H1 (cell line): Measurements from ENCODE around the gene SHANK1. TPM values are rescaled to one million over a fixed set of nuclear protein-coding genes. Genes with fewer than 3 reads are reported as not detected.
A peak's percentile ranks its signal among the peaks of the same experiment; 100 is the strongest.

Experiments used
- CTCF ChIA-PET: fragments of 300-600 bp; sonication (Branson Sonifier 250); formaldehyde crosslinking; loops from one replicate; lab custom pipeline; 2021; ENCODE audit not compliant: partially characterized antibody; lab: Charles Lee
- POLR2A ChIA-PET: fragments of 300-600 bp; sonication (Branson Sonifier 250); formaldehyde crosslinking; loops from one replicate; lab custom pipeline; 2021; ENCODE audit warnings: inconsistent platforms; ENCODE audit not compliant: partially characterized antibody; lab: Charles Lee
- DNase-seq, 2 experiments: peaks; one replicate each; pipeline versions ENCODE4 v3.0.0 to v3.0.0-alpha.2; 2010 to 2022; ENCODE audit warnings: low spot score in 2 of 2, low read depth in 1 of 2, mixed read lengths in 1 of 2
- FAIRE-seq: peaks from 2 replicates; lab custom pipeline; 2011; peaks lifted over from hg19 to GRCh38; lab: Jason Lieb, UNC
- H2AFZ ChIP-seq: 2 replicates; pipeline ENCODE4 v1.8.1; 2012; ENCODE audit warnings: low read length, inconsistent platforms
- H2AK5ac ChIP-seq: 2 replicates; pipeline ENCODE4 v1.6.1; 2013; ENCODE audit warnings: low read depth, low read length
- H2BK120ac ChIP-seq: replicated peaks from 2 replicates; pipeline ENCODE3; 2013; ENCODE audit warnings: low read depth, low read length, inconsistent platforms
- H2BK12ac ChIP-seq: 2 replicates; pipeline ENCODE4 v1.6.1; 2013; ENCODE audit warnings: low read depth, low read length
- H2BK15ac ChIP-seq: 2 replicates; pipeline ENCODE4 v1.6.1; 2013; ENCODE audit warnings: low read length
- H2BK20ac ChIP-seq: 2 replicates; pipeline ENCODE4 v1.6.1; 2013; ENCODE audit warnings: low read length
- H2BK5ac ChIP-seq: 2 replicates; pipeline ENCODE4 v1.6.1; 2013; ENCODE audit warnings: low read depth, low read length
- H3K14ac ChIP-seq: 2 replicates; pipeline ENCODE4 v1.6.1; 2013; ENCODE audit warnings: inconsistent platforms; ENCODE audit not compliant: insufficient read length
- H3K18ac ChIP-seq: 2 replicates; pipeline ENCODE4 v1.6.1; 2013; ENCODE audit warnings: low read length; ENCODE audit errors: extremely low read depth
- H3K23ac ChIP-seq: 2 replicates; pipeline ENCODE4 v1.6.1; 2013; ENCODE audit warnings: inconsistent platforms; ENCODE audit not compliant: insufficient read length
- H3K23me2 ChIP-seq: 2 replicates; pipeline ENCODE4 v1.6.1; 2013; ENCODE audit warnings: low read depth, low read length
- H3K27ac ChIP-seq: 2 replicates; pipeline ENCODE4 v1.6.1; 2011; ENCODE audit warnings: low read depth, low read length, inconsistent platforms
- H3K27me3 ChIP-seq, 4 experiments: replicated peaks in 1 of 4; 1 replicate in 1 of 4; 2 replicates in 3 of 4; pipeline versions ENCODE4 v1.6.1 to v1.8.1; 2011 to 2013; ENCODE audit warnings: low read length in 3 of 4, mild to moderate bottlenecking in 3 of 4, inconsistent platforms in 2 of 4, mixed read lengths in 2 of 4, moderate library complexity in 1 of 4; ENCODE audit not compliant: control insufficient read depth in 3 of 4, insufficient read depth in 3 of 4; ENCODE audit errors: extremely low read depth in 1 of 4
- H3K36me3 ChIP-seq, 4 experiments: 2 replicates each; pipeline versions ENCODE4 v1.6.1 to v1.8.1; 2011 to 2013; ENCODE audit warnings: mild to moderate bottlenecking in 4 of 4, low read length in 3 of 4, moderate library complexity in 2 of 4, control low read depth in 1 of 4, inconsistent platforms in 1 of 4; ENCODE audit not compliant: insufficient read depth in 4 of 4, control insufficient read depth in 2 of 4
- H3K4ac ChIP-seq: replicated peaks from 2 replicates; pipeline ENCODE3; 2013; ENCODE audit warnings: low read length, low read depth, mixed read lengths, inconsistent platforms; ENCODE audit not compliant: insufficient read length
- H3K4me1 ChIP-seq, 4 experiments: replicated peaks in 1 of 4; 1 replicate in 1 of 4; 2 replicates in 3 of 4; pipeline versions ENCODE4 v1.6.1 to v1.8.1; 2011 to 2013; ENCODE audit warnings: low read length in 3 of 4, inconsistent platforms in 2 of 4, mixed read lengths in 1 of 4; ENCODE audit not compliant: insufficient read depth in 4 of 4, control insufficient read depth in 3 of 4
- H3K4me2 ChIP-seq, 2 experiments: 2 replicates each; pipeline versions ENCODE4 v1.6.1 to v1.8.1; 2011 to 2013; ENCODE audit warnings: low read depth in 2 of 2, low read length in 2 of 2, control low read depth in 1 of 2, inconsistent platforms in 1 of 2, mild to moderate bottlenecking in 1 of 2; ENCODE audit not compliant: insufficient read depth in 1 of 2
- H3K4me3 ChIP-seq, 4 experiments: fragments of 200-600, 300-600 bp in 1 of 4; sonication (generic), shearing (Covaris generic), sonication (Bioruptor Twin) in 1 of 4; 2 replicates each; pipeline versions ENCODE4 v1.5.1 to v1.8.1; 2011 to 2016; ENCODE audit warnings: low read length in 4 of 4, low read depth in 3 of 4, control low read depth in 2 of 4, inconsistent platforms in 2 of 4, mild to moderate bottlenecking in 2 of 4, mixed read lengths in 1 of 4, moderate library complexity in 1 of 4; ENCODE audit not compliant: insufficient read depth in 2 of 4; ENCODE audit errors: extremely low read depth in 1 of 4
- H3K56ac ChIP-seq: replicated peaks from 2 replicates; pipeline ENCODE3; 2013; ENCODE audit warnings: low read depth, mild to moderate bottlenecking, mixed read lengths, low read length, inconsistent platforms; ENCODE audit not compliant: insufficient read length
- H3K79me1 ChIP-seq: 2 replicates; pipeline ENCODE4 v1.6.1; 2013; ENCODE audit warnings: low read depth, low read length, control low read depth
- H3K79me2 ChIP-seq, 2 experiments: 2 replicates each; pipeline versions ENCODE4 v1.6.1 to v1.8.1; 2012 to 2013; ENCODE audit warnings: low read length in 2 of 2, mild to moderate bottlenecking in 2 of 2, inconsistent platforms in 1 of 2; ENCODE audit not compliant: insufficient read depth in 2 of 2, control insufficient read depth in 1 of 2
- H3K9ac ChIP-seq, 4 experiments: replicated peaks in 1 of 4; 1 replicate in 1 of 4; 2 replicates in 3 of 4; pipeline versions ENCODE4 v1.6.1 to v1.8.1; 2011 to 2013; ENCODE audit warnings: low read depth in 3 of 4, low read length in 3 of 4, control low read depth in 2 of 4, mild to moderate bottlenecking in 2 of 4, moderate library complexity in 2 of 4, inconsistent platforms in 1 of 4; ENCODE audit errors: extremely low read depth in 1 of 4
- H3K9me3 ChIP-seq, 2 experiments: 2 replicates each; pipeline versions ENCODE4 v1.6.1 to v1.8.1; 2012 to 2013; ENCODE audit warnings: mild to moderate bottlenecking in 2 of 2, moderate library complexity in 2 of 2, control low read depth in 1 of 2, inconsistent platforms in 1 of 2, low read depth in 1 of 2, low read length in 1 of 2, mixed read lengths in 1 of 2; ENCODE audit not compliant: insufficient read depth in 2 of 2
- H4K20me1 ChIP-seq, 2 experiments: replicated peaks in 1 of 2; 2 replicates each; pipeline versions ENCODE3 to v1.8.1; 2011 to 2013; ENCODE audit warnings: inconsistent platforms in 2 of 2, low read length in 2 of 2, mild to moderate bottlenecking in 1 of 2; ENCODE audit not compliant: insufficient read depth in 2 of 2, control insufficient read depth in 1 of 2
- H4K5ac ChIP-seq: 2 replicates; pipeline ENCODE4 v1.6.1; 2013; ENCODE audit warnings: low read length, low read depth, mixed read lengths, inconsistent platforms; ENCODE audit not compliant: insufficient read length
- H4K8ac ChIP-seq: 2 replicates; pipeline ENCODE4 v1.8.0; 2013; ENCODE audit warnings: mild to moderate bottlenecking, moderate library complexity, low read length, inconsistent platforms; ENCODE audit not compliant: insufficient read depth; ENCODE audit errors: extremely low read depth
- H4K91ac ChIP-seq: replicated peaks from 2 replicates; pipeline ENCODE3; 2013; ENCODE audit warnings: low read length, mixed read lengths, inconsistent platforms; ENCODE audit not compliant: insufficient read length
- CBX5 ChIP-seq: fragments of 300-800, 300-1000 bp; sonication (generic); IDR thresholded peaks from 2 replicates; pipeline ENCODE4 v1.7.1; 2016; ENCODE audit warnings: antibody characterized with exemption, low read length, low read depth
- HDAC6 ChIP-seq: IDR thresholded peaks from one replicate; pipeline ENCODE4 v1.7.1; 2012; ENCODE audit warnings: low read depth, mild to moderate bottlenecking, inconsistent platforms, low read length, moderate library complexity
- POU5F1 ChIP-seq: IDR thresholded peaks from 2 replicates; pipeline ENCODE4 v1.6.1; 2011; ENCODE audit warnings: low read depth, mild to moderate bottlenecking, low read length, moderate library complexity
- RBBP5 ChIP-seq: IDR thresholded peaks from 2 replicates; pipeline ENCODE4 v1.7.1; 2012; ENCODE audit warnings: low read depth, mild to moderate bottlenecking, inconsistent platforms, low read length, moderate library complexity, borderline replicate concordance
- SP1 ChIP-seq: IDR thresholded peaks from 2 replicates; pipeline ENCODE4 v1.6.1; 2011; ENCODE audit warnings: low read depth, low read length
- SP4 ChIP-seq: IDR thresholded peaks from 2 replicates; pipeline ENCODE4 v1.6.1; 2012; ENCODE audit warnings: low read length, inconsistent platforms
- TEAD4 ChIP-seq: IDR thresholded peaks from 2 replicates; pipeline ENCODE4 v1.6.1; 2012; ENCODE audit warnings: low read depth, low read length, inconsistent platforms, mixed read lengths
- WGBS, 2 experiments: shearing (Covaris generic) in 1 of 2; methylation state at CpG; one replicate each; pipeline versions ENCODE4 v1.1.6 to v1.1.7; 2013 to 2015; ENCODE audit warnings: low lambda C conversion rate in 2 of 2, mixed read lengths in 2 of 2, inconsistent platforms in 1 of 2, low coverage in 1 of 2, missing lambda C conversion rate in 1 of 2; ENCODE audit not compliant: insufficient replicate concordance in 2 of 2, insufficient coverage in 1 of 2, insufficient read length in 1 of 2; ENCODE audit errors: extremely low coverage in 1 of 2, missing lambda C conversion rate in 1 of 2; 5-methylcytosine and 5-hydroxymethylcytosine counted together
- polyA plus RNA-seq, 7 experiments: library from polyadenylated mRNA; depleted of rRNA in 3 of 7; stranded (reverse) in 5 of 7; unstranded in 2 of 7; fragments of >200 nt in 5 of 7; fragments of 200-250 nt in 2 of 7; gene quantifications; 1 replicate in 5 of 7; 2 replicates in 1 of 7; 4 replicates in 1 of 7; pipeline versions ENCODE4 v1.2.1 to v1.2.3, GENCODE V29; 2011 to 2013; ENCODE audit warnings: missing spikeins in 2 of 7, mixed read lengths in 2 of 7
- total RNA-seq: library from RNA; stranded (reverse); fragmentation: NEBNext Ultra II Directional; extraction: Animal tissue kit (Norgen Biotek cat#: 25700); gene quantifications from 2 replicates; pipeline ENCODE4 v1.2.1, GENCODE V29; 2021

SHANK1 gene
- total and polyA plus RNA-seq, 2 of the 8 experiments (the other 6 are each of a cell fraction or from before 2014, with no cell fraction given) = 1.1 to 3.7 TPM

GRCh38 chr19:50725911-50726230 lies 6.3 kb upstream of the SHANK1 start:
- Histone ChIP-seq H3K56ac (no peak overlapping the region), H4K91ac (no peak overlapping the region), H2BK20ac (no peak overlapping the region), H2BK15ac (no peak overlapping the region), H3K4me1 (peaks cover 0 to 30% (median 21%) of the 10 kb centered on the region in 4 experiments; a peak in 6 of 7 replicates), H4K20me1 (peaks cover 1 to 2% of the 10 kb centered on the region in 2 experiments), H4K8ac (no peak overlapping the region), H2BK5ac (no peak overlapping the region), H2AK5ac (peak overlapping the region; percentile 59; the same call in 1 of the 2 replicates), H3K4me2 (peak overlapping the region; percentile 82 to 93), H2BK12ac (peak overlapping the region; percentile 75; the same call in 1 of the 2 replicates), H4K5ac (no peak overlapping the region), H3K18ac (no peak overlapping the region), H3K9me3 (no peaks in the 10 kb centered on the region), H3K9ac (peak overlapping the region in 2 of 4 experiments; percentile 47 to 79; a peak in 2 of 7 replicates), H3K23me2 (peaks cover 14% of the 10 kb centered on the region), H3K36me3 (no peaks in the 10 kb centered on the region), H2BK120ac (no peak overlapping the region), H3K23ac (no peak overlapping the region), H3K4ac (no peak overlapping the region), H2AFZ (no peak overlapping the region), H3K79me2 (peaks cover 0 to 5% of the 10 kb centered on the region in 2 experiments; a peak in 1 of 4 replicates), H3K4me3 (peak overlapping the region; percentile 68 to 82 (median 74)), H3K14ac (no peak overlapping the region), H3K27ac (no peak overlapping the region), H3K27me3 (peaks cover 4 to 33% (median 22%) of the 10 kb centered on the region in 4 experiments), H3K79me1 (no peaks in the 10 kb centered on the region)
- TF ChIP-seq TEAD4 (no peak), SP1 (no peak), RBBP5 (no peak), HDAC6 (no peak), CBX5 (no peak), SP4 (no peak), POU5F1 (no peak)
- POLR2A ChIA-PET = interaction anchor here (0.6 to 11.8 kb wide), 4 partner anchors 22 to 151 kb away, joined by 3 to 72 read pairs (median 4); no protein-coding TSS in a partner anchor
- 81% methylated on average over 9 of the region's 9 CpGs; no CpG with 5 or more reads in 1 of the 2 experiments for WGBS, 2 experiments
- CTCF ChIA-PET = interaction anchor here (1.6 to 2.5 kb wide), 2 partner anchors 53 to 375 kb away, joined by 3 to 6 read pairs; no protein-coding TSS in a partner anchor
- DNase-seq = no peak
- FAIRE-seq = no peak
